ENCODE data around the gene KATNAL2.

KATNAL2 gene

GRCh38 chr18:47036298-47036874 is 119.0 kb downstream of the KATNAL2 start:
- no peak for DNase-seq

GRCh38 chr18:47036927-47037578 is 119.7 kb downstream of the KATNAL2 start:
- DNase-seq: no peak

GRCh38 chr18:47040982-47041381 is 123.6 kb downstream of the KATNAL2 start:
- DNase-seq: no peak

- no peak for DNase-seq
Measured at GRCh38 chr18:47050468-47050867, 133.1 kb downstream of the KATNAL2 start.

- no peak for DNase-seq
Measured at GRCh38 chr18:47054369-47054768, 137.0 kb downstream of the KATNAL2 start.

GRCh38 chr18:47062471-47062870 is 145.1 kb downstream of the KATNAL2 start:
- DNase-seq: no peak

GRCh38 chr18:47063096-47063495 is 145.7 kb downstream of the KATNAL2 start:
- no peak for DNase-seq

GRCh38 chr18:47067648-47068047 is 150.2 kb downstream of the KATNAL2 start:
- no peak for DNase-seq

- DNase-seq: no peak
Measured at GRCh38 chr18:47075098-47075883, 157.9 kb downstream of the KATNAL2 start.

GRCh38 chr18:47077111-47077510 is 159.7 kb downstream of the KATNAL2 start:
- no peak for DNase-seq

- no peak for DNase-seq
Measured at GRCh38 chr18:47080872-47081271, 163.5 kb downstream of the KATNAL2 start.

- no peak for DNase-seq
Measured at GRCh38 chr18:47081578-47081977, 164.2 kb downstream of the KATNAL2 start.

- no peak for DNase-seq
Measured at GRCh38 chr18:47087676-47088075, 170.3 kb downstream of the KATNAL2 start.

GRCh38 chr18:47095810-47096209 is 178.4 kb downstream of the KATNAL2 start:
- no peak for DNase-seq

- peak; percentile 39 to 49 for DNase-seq
Measured at GRCh38 chr18:47100212-47100831, 182.9 kb downstream of the KATNAL2 start.

GRCh38 chr18:47108373-47108772 is 191.0 kb downstream of the KATNAL2 start:
- DNase-seq: no peak

GRCh38 chr18:47108998-47109405 is 191.6 kb downstream of the KATNAL2 start:
- no peak for DNase-seq

- DNase-seq: no peak
Measured at GRCh38 chr18:47109720-47110119, 192.3 kb downstream of the KATNAL2 start.

GRCh38 chr18:47110492-47111274 is 193.3 kb downstream of the KATNAL2 start:
- no peak for DNase-seq

- no peak for DNase-seq
Measured at GRCh38 chr18:47113796-47114540, 196.6 kb downstream of the KATNAL2 start.

- DNase-seq: no peak
Measured at GRCh38 chr18:47115205-47115604, 197.8 kb downstream of the KATNAL2 start.

- no peak for DNase-seq
Measured at GRCh38 chr18:47118981-47119380, 201.6 kb downstream of the KATNAL2 start.

All from stimulated activated CD4-positive, alpha-beta T cell treated with anti-CD3 and anti-CD28 coated beads, Interleukin-4, amount 100 ng/mL, for 4 hours (primary cell).